D341Med (cell line): ENCODE data around the gene DGLUCY.
A peak's percentile ranks its signal among the peaks of the same experiment; 100 is the strongest.
"Not testable (repeated sequence)": the region's sequence is repeated elsewhere in the genome, so short reads cannot be mapped to it uniquely, and the experiment has no call there.

Experiments
- DNase-seq: peaks from one replicate; pipeline ENCODE4 v3.0.0; 2012; ENCODE audit warnings: low spot score

DGLUCY gene

GRCh38 chr14:91138511-91139359, 24.9 kb downstream of the DGLUCY start:
- peak; percentile 46 for DNase-seq

- no peak for DNase-seq
Measured at GRCh38 chr14:91139776-91140175, 25.9 kb downstream of the DGLUCY start.

GRCh38 chr14:91140672-91141071, 26.8 kb downstream of the DGLUCY start:
- DNase-seq: peak; percentile 62

GRCh38 chr14:91142214-91142668, 28.4 kb downstream of the DGLUCY start:
- DNase-seq: no peak

- no peak for DNase-seq
Measured at GRCh38 chr14:91143862-91144261, 30.0 kb downstream of the DGLUCY start.

GRCh38 chr14:91144425-91145145, 30.7 kb downstream of the DGLUCY start:
- DNase-seq: no peak

GRCh38 chr14:91145391-91146160, 31.7 kb downstream of the DGLUCY start:
- DNase-seq: no peak

GRCh38 chr14:91146661-91147060, 32.8 kb downstream of the DGLUCY start:
- no peak for DNase-seq

- DNase-seq: no peak
Measured at GRCh38 chr14:91149462-91149861, 35.6 kb downstream of the DGLUCY start.

- DNase-seq: no peak
Measured at GRCh38 chr14:91152499-91152898, 38.6 kb downstream of the DGLUCY start.

GRCh38 chr14:91153360-91153759, 39.5 kb downstream of the DGLUCY start:
- no peak for DNase-seq

- DNase-seq: peak; percentile 74
Measured at GRCh38 chr14:91154851-91155625, 41.2 kb downstream of the DGLUCY start.

- DNase-seq: no peak
Measured at GRCh38 chr14:91155626-91156089, 41.8 kb downstream of the DGLUCY start.

GRCh38 chr14:91156142-91156666, 42.3 kb downstream of the DGLUCY start:
- not testable (repeated sequence) for DNase-seq

- DNase-seq: not testable (repeated sequence)
Measured at GRCh38 chr14:91156877-91157276, 43.0 kb downstream of the DGLUCY start.

GRCh38 chr14:91158091-91158790, 44.4 kb downstream of the DGLUCY start:
- no peak for DNase-seq

GRCh38 chr14:91159182-91159581, 45.3 kb downstream of the DGLUCY start:
- no peak for DNase-seq

GRCh38 chr14:91159906-91160305, 46.0 kb downstream of the DGLUCY start:
- DNase-seq: no peak

- no peak for DNase-seq
Measured at GRCh38 chr14:91163316-91163715, 49.4 kb downstream of the DGLUCY start.

- no peak for DNase-seq
Measured at GRCh38 chr14:91164676-91165075, 50.8 kb downstream of the DGLUCY start.

GRCh38 chr14:91167380-91167770, 53.5 kb downstream of the DGLUCY start:
- DNase-seq: no peak
